Vagina (tissue), 2 donors: ENCODE data around the gene SIVA1. TPM values are rescaled to one million over a fixed set of nuclear protein-coding genes. Genes with fewer than 3 reads are reported as not detected.

Experiments
- DNase-seq, 2 donors: peaks; one replicate each; pipeline ENCODE4 v3.0.0-alpha.2; 2017; ENCODE audit errors: extremely low spot score in 2 of 2
- H3K27ac ChIP-seq: fragments of 200-600 bp; sonication (generic); one replicate; pipeline ENCODE4 v1.5.1; 2019
- H3K27me3 ChIP-seq: fragments of 200-600 bp; sonication (generic); one replicate; pipeline ENCODE4 v1.5.1; 2019
- H3K36me3 ChIP-seq, 2 donors: fragments of 200-600 bp; sonication (generic); one replicate each; pipeline ENCODE4 v1.5.1; 2017 to 2019
- H3K4me1 ChIP-seq: fragments of 200-600 bp; sonication (generic); one replicate; pipeline ENCODE4 v1.5.1; 2019
- H3K4me3 ChIP-seq, 2 donors: fragments of 200-600 bp; sonication (generic); 1 replicate in 1 of 2; 2 replicates in 1 of 2; pipeline ENCODE4 v1.5.1; 2016 to 2019
- H3K9me3 ChIP-seq: fragments of 200-600 bp; sonication (generic); one replicate; pipeline ENCODE4 v1.5.1; 2019
- POLR2A ChIP-seq, 2 donors: fragments of 450-650 bp; IDR thresholded peaks; one replicate each; pipeline ENCODE4 v1.6.1; 2017; ENCODE audit warnings: antibody characterized with exemption in 2 of 2, mild to moderate bottlenecking in 2 of 2, moderate library complexity in 2 of 2
- POLR2AphosphoS5 ChIP-seq, 2 donors: sonication (generic); formaldehyde crosslinking; IDR thresholded peaks; one replicate each; pipeline ENCODE4 v1.9.0; 2017; ENCODE audit warnings: antibody characterized with exemption in 2 of 2, mild to moderate bottlenecking in 2 of 2, low read depth in 1 of 2; ENCODE audit not compliant: insufficient read depth in 1 of 2
- intact Hi-C: fragments of 100-400 bp; cut with DNase I; formaldehyde crosslinking; loops from one replicate; pipeline ENCODE4 v1.15.1; 2023
- total RNA-seq: library from RNA; depleted of rRNA; stranded (reverse); fragments of >200 nt; gene quantifications from one replicate; pipeline ENCODE4 v1.2.3, GENCODE V29; 2016
- TF ChIP-seq, protein P1 (sequence below), 3 experiments: fragments of 450-650 bp in 2 of 3; fragments of 200-600 bp in 1 of 3; sonication (generic) in 1 of 3; IDR thresholded peaks; one replicate each; pipeline ENCODE4 v1.5.1; 2017 to 2019; ENCODE audit warnings: antibody characterized with exemption in 3 of 3, mild to moderate bottlenecking in 2 of 3, moderate library complexity in 2 of 3

Gene SIVA1
- total RNA-seq, 1 donor from 2014 or later = 284 TPM

DNA sequence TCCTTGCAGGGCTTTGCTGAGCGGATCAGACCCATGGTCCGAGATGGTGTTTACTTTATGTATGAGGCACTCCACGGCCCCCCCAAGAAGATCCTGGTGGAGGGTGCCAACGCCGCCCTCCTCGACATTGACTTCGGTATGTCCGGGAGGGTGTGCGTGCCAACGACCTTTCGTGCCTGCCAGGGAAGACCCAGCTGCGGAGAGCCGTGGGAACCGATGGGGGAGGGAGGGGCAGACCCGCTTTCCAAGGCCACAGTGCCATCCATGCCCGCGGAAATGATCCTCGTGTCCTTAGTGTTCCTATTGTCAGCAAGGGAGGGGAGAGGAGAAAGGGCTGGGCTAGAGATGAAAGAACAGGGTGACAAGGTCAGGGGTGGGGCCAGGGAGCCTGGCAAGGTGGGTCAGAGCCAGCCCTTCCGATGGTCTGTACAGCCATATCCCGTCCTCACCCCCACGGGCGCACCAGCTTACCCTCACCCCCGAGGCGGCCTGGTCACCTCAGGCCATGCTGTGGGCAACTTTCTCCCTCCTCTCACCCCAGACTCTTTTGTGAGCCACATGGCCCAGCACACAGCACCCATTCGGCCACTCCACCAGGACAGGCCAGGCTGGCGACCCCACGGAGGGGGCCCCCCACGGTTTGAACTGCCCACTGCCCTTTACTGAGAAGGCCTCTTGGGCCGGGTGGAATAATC, 11.7 kb upstream of the SIVA1 start:
- intact Hi-C loops = no loop called here
- TF ChIP-seq, protein P1, sequence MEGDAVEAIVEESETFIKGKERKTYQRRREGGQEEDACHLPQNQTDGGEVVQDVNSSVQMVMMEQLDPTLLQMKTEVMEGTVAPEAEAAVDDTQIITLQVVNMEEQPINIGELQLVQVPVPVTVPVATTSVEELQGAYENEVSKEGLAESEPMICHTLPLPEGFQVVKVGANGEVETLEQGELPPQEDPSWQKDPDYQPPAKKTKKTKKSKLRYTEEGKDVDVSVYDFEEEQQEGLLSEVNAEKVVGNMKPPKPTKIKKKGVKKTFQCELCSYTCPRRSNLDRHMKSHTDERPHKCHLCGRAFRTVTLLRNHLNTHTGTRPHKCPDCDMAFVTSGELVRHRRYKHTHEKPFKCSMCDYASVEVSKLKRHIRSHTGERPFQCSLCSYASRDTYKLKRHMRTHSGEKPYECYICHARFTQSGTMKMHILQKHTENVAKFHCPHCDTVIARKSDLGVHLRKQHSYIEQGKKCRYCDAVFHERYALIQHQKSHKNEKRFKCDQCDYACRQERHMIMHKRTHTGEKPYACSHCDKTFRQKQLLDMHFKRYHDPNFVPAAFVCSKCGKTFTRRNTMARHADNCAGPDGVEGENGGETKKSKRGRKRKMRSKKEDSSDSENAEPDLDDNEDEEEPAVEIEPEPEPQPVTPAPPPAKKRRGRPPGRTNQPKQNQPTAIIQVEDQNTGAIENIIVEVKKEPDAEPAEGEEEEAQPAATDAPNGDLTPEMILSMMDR (IDR thresholded peaks at IDR 0.05) = no peak
- TF ChIP-seq POLR2A (IDR thresholded peaks at IDR 0.05) = no peak
- TF ChIP-seq POLR2AphosphoS5 (IDR thresholded peaks at IDR 0.05; ENCODE audit: insufficient read depth in 1 of 2, low read depth in 1 of 2) = no peak
- no peaks in the 10 kb centered on the region for H3K36me3 ChIP-seq

DNA sequence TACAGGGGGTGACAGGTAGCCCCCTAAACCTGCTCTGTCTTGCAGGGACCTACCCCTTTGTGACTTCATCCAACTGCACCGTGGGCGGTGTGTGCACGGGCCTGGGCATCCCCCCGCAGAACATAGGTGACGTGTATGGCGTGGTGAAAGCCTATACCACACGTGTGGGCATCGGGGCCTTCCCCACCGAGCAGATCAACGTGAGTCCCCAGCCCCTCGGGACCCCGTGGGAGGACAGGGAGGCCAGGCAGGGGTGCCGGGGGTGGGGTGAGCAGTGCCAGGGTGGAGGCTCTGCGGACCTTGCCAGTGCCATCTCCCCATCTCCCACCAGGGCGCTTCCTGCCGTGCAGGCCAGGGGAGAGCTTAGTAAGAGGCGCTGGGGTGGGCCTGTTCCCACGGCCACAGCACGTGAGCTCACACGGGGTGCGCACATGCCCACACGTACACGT, 11.1 kb upstream of the SIVA1 start:
- no peak for TF ChIP-seq POLR2A (IDR thresholded peaks at IDR 0.05)
- TF ChIP-seq, protein P1 (IDR thresholded peaks at IDR 0.05) = no peak
- no peak for TF ChIP-seq POLR2AphosphoS5 (IDR thresholded peaks at IDR 0.05; ENCODE audit: insufficient read depth in 1 of 2, low read depth in 1 of 2)
- no peaks in the 10 kb centered on the region for H3K36me3 ChIP-seq
- DNase-seq = no peak
- no peak overlapping the region for H3K27ac ChIP-seq
- no peak overlapping the region for H3K4me3 ChIP-seq
- no peaks in the 10 kb centered on the region for H3K27me3 ChIP-seq
- intact Hi-C loops = no loop called here
- H3K4me1 ChIP-seq = peaks cover 11% of the 10 kb centered on the region
- no peaks in the 10 kb centered on the region for H3K9me3 ChIP-seq

More for the DNA sequence above, 11.7 kb upstream of the SIVA1 start:
- Histone ChIP-seq H3K27me3 (no peaks in the 10 kb centered on the region), H3K4me3 (no peak overlapping the region), H3K9me3 (no peaks in the 10 kb centered on the region), H3K27ac (no peak overlapping the region), H3K4me1 (peaks cover 12% of the 10 kb centered on the region)
- no peak for DNase-seq

DNA sequence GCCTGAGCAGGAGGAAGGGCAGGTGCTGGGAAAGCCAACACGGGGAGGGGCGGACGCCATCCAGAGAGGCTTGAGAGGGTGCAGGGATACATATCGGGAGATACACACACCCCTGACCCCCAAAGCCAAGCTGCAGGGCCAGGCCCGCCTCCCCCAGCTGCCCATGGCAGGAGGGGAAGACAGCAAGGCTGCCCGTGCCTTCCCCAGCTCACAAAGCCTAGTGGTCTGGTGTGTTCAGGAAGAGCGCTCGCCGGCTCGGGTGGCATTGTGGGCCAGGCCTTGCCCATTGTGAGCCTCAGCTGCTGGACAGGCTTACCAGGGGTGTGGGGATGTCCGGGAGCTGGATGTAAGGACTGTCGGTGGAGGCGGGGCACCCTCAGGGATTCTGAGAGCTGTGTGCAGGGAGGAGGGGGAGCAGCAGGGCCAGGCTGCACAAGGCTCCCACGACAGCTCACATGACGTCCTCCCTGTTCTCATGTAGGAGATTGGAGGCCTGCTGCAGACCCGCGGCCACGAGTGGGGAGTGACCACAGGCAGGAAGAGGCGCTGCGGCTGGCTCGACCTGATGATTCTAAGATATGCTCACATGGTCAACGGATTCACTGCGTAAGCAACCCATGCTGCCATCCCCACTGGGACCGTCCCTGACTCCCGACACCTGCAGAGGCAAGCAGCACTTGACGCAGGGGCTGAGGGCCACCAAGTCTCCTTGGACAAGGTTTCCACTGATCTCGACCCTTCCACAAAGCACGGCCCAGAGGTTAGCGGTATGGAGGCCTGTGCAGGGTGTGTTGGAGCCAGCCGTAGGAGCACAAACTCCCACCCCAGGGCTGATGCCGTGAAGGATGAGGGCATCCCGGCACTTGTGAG, 10.1 kb upstream of the SIVA1 start:
- no peak for DNase-seq
- Histone ChIP-seq H3K4me1 (peaks cover 16% of the 10 kb centered on the region), H3K27ac (no peak overlapping the region), H3K36me3 (no peaks in the 10 kb centered on the region), H3K9me3 (no peaks in the 10 kb centered on the region), H3K27me3 (no peaks in the 10 kb centered on the region), H3K4me3 (no peak overlapping the region)
- TF ChIP-seq, protein P1 (IDR thresholded peaks at IDR 0.05) = no peak
- TF ChIP-seq POLR2AphosphoS5 (IDR thresholded peaks at IDR 0.05; ENCODE audit: insufficient read depth in 1 of 2, low read depth in 1 of 2) = no peak
- no peak for TF ChIP-seq POLR2A (IDR thresholded peaks at IDR 0.05)
- intact Hi-C loops = no loop called here

DNA sequence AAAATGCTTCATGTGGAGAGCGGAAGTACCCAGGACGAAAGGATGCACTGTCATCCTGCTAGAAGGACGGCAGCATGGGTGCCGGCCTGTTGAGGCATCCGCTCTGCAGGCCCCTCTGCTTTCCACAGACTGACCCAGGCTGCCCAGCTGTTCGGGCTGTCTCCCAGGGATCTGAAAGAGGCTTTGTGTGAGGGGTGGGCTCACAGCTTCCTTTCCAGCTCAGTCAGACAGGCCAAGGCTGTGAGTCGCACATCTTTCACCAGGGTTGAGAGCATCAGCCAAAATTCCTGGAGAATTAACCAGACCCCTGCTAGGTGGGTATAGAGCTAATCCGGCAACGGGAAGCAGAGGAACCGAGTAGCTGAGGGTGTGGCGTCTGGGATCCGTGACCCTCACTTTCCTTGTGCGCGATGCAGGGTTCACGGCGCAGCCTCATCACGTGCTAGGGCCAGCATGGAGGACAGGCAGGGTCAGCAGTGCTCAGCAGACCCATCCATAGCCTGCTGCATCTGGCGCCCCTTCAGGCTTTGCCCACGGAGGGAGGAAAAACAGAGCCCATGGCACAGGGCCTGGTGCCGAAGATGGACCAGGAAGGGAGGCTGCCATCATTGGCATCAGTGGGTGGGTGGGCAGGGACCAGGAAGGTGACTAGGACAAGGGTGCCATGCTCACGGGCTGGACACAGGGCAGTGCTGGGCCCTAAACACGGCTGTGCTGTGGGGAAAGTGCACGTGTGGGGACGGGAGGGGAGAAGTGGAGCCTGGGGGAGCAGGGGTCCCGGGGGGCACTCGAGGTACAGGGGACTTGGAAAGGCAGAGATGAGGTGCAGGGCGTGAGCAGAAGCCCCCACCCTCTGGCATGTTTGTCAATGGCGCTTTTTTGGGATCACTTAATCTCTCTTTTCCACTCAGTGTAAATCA, 9.2 kb upstream of the SIVA1 start:
- no peaks in the 10 kb centered on the region for H3K36me3 ChIP-seq
- TF ChIP-seq POLR2A (IDR thresholded peaks at IDR 0.05) = no peak
- TF ChIP-seq, protein P1 (IDR thresholded peaks at IDR 0.05) = no peak
- H3K4me3 ChIP-seq = no peak overlapping the region
- no peaks in the 10 kb centered on the region for H3K9me3 ChIP-seq
- no peak overlapping the region for H3K27ac ChIP-seq
- intact Hi-C loops = no loop called here
- no peak for DNase-seq
- H3K4me1 ChIP-seq = peaks cover 25% of the 10 kb centered on the region
- no peaks in the 10 kb centered on the region for H3K27me3 ChIP-seq
